Chondrocyte (in vitro differentiated cells): ENCODE results near the gene FAT4. TPM values are rescaled to one million over a fixed set of nuclear protein-coding genes. Genes with fewer than 3 reads are reported as not detected.

Experiments used
- DNase-seq: peaks from one replicate; pipeline ENCODE4 v3.0.0; 2021; ENCODE audit warnings: mixed read lengths, low spot score
- H3K27ac Mint-ChIP-seq: one replicate; pipeline ENCODE4 v1.8.0; 2021; ENCODE audit warnings: mild to moderate bottlenecking, moderate library complexity, mixed read lengths; ENCODE audit not compliant: unreplicated experiment
- H3K27me3 Mint-ChIP-seq: 2 replicates; pipeline ENCODE4 v1.8.0; 2021; ENCODE audit warnings: low read depth, mixed read lengths
- H3K36me3 Mint-ChIP-seq: 2 replicates; pipeline ENCODE4 v1.8.0; 2021; ENCODE audit warnings: low read depth, mixed read lengths
- H3K4me1 Mint-ChIP-seq: 2 replicates; pipeline ENCODE4 v1.8.0; 2021; ENCODE audit warnings: low read depth, mild to moderate bottlenecking, mixed read lengths
- H3K4me3 Mint-ChIP-seq: one replicate; pipeline ENCODE4 v1.8.0; 2021; ENCODE audit warnings: mild to moderate bottlenecking, moderate library complexity, mixed read lengths; ENCODE audit not compliant: unreplicated experiment
- H3K9me3 Mint-ChIP-seq: 2 replicates; pipeline ENCODE4 v1.8.0; 2021; ENCODE audit warnings: low read depth, mixed read lengths
- CTCF ChIP-seq: fragments of 200-600 bp; sonication (generic); IDR thresholded peaks from 2 replicates; pipeline ENCODE4 v1.5.0; 2021; ENCODE audit warnings: antibody characterized with exemption, mild to moderate bottlenecking, moderate library complexity
- total RNA-seq: library from RNA; stranded (reverse); gene quantifications from 3 replicates; pipeline ENCODE4 v1.2.1, GENCODE V29; 2021

The FAT4 gene
- total RNA-seq, 1 donor from 2014 or later, result 17.7 TPM

- peak; percentile 79 for TF ChIP-seq CTCF
- no peaks in the 10 kb centered on the region for H3K27me3 Mint-ChIP-seq
- H3K4me3 Mint-ChIP-seq, result peak overlapping the region; percentile 78
- no peaks in the 10 kb centered on the region for H3K36me3 Mint-ChIP-seq
- peaks cover 75% of the 10 kb centered on the region for H3K4me1 Mint-ChIP-seq
- DNase-seq, result no peak
- no peak overlapping the region for H3K27ac Mint-ChIP-seq
- no peaks in the 10 kb centered on the region for H3K9me3 Mint-ChIP-seq
Observed at GRCh38 chr4:125317525-125317877, 2.7 kb downstream of the FAT4 start.

GRCh38 chr4:125319311-125319710 lies 4.6 kb downstream of the FAT4 start:
- H3K4me1 Mint-ChIP-seq, result peaks cover 80% of the 10 kb centered on the region
- no peaks in the 10 kb centered on the region for H3K36me3 Mint-ChIP-seq
- H3K27ac Mint-ChIP-seq, result no peak overlapping the region
- no peak overlapping the region for H3K4me3 Mint-ChIP-seq
- H3K9me3 Mint-ChIP-seq, result no peaks in the 10 kb centered on the region
- TF ChIP-seq CTCF, result no peak
- H3K27me3 Mint-ChIP-seq, result no peaks in the 10 kb centered on the region
- DNase-seq, result no peak

- peak overlapping the region; percentile 77 for H3K27ac Mint-ChIP-seq
- peak overlapping the region; percentile 31 for H3K4me3 Mint-ChIP-seq
- no peak for DNase-seq
- H3K9me3 Mint-ChIP-seq, result no peaks in the 10 kb centered on the region
- H3K36me3 Mint-ChIP-seq, result no peaks in the 10 kb centered on the region
- no peak for TF ChIP-seq CTCF
- no peaks in the 10 kb centered on the region for H3K27me3 Mint-ChIP-seq
- peaks cover 80% of the 10 kb centered on the region for H3K4me1 Mint-ChIP-seq
Observed at GRCh38 chr4:125321709-125322365, 7.1 kb downstream of the FAT4 start.

- H3K9me3 Mint-ChIP-seq, result no peaks in the 10 kb centered on the region
- no peak for DNase-seq
- no peak for TF ChIP-seq CTCF
- H3K27ac Mint-ChIP-seq, result peak overlapping the region; percentile 77
- peak overlapping the region; percentile 31 for H3K4me3 Mint-ChIP-seq
- H3K27me3 Mint-ChIP-seq, result no peaks in the 10 kb centered on the region
- H3K4me1 Mint-ChIP-seq, result peaks cover 78% of the 10 kb centered on the region
- no peaks in the 10 kb centered on the region for H3K36me3 Mint-ChIP-seq
Observed at GRCh38 chr4:125322366-125322730, 7.6 kb downstream of the FAT4 start.

- Mint-ChIP-seq H3K4me3 (peak overlapping the region; percentile 39), H3K27ac (peak overlapping the region; percentile 58), H3K4me1 (peaks cover 65% of the 10 kb centered on the region)
Observed at GRCh38 chr4:125323654-125324053, 8.9 kb downstream of the FAT4 start.

More at GRCh38 chr4:125323654-125324053, 8.9 kb downstream of the FAT4 start:
- H3K27me3 Mint-ChIP-seq, result no peaks in the 10 kb centered on the region
- TF ChIP-seq CTCF, result no peak
- no peaks in the 10 kb centered on the region for H3K36me3 Mint-ChIP-seq
- H3K9me3 Mint-ChIP-seq, result no peaks in the 10 kb centered on the region
- DNase-seq, result no peak
